Fibroblast of villous mesenchyme (primary cell): ENCODE results near the gene BMERB1. TPM values are rescaled to one million over a fixed set of nuclear protein-coding genes. Genes with fewer than 3 reads are reported as not detected.
A peak's percentile ranks its signal among the peaks of the same experiment; 100 is the strongest.

Source experiments
- DNase-seq: peaks from one replicate; pipeline ENCODE4 v3.0.0-alpha.2; 2010; ENCODE audit warnings: low read depth
- H3K4me3 ChIP-seq: 2 replicates; pipeline ENCODE4 v1.5.1; 2011; ENCODE audit warnings: low read depth, mild to moderate bottlenecking, low read length
- total RNA-seq: library from RNA; depleted of rRNA; stranded (reverse); fragments of >200 nt; gene quantifications from 2 replicates; pipeline ENCODE4 v1.2.3, GENCODE V29; 2012
- TF ChIP-seq, protein P1 (sequence below): IDR thresholded peaks from 2 replicates; pipeline ENCODE4 v1.5.1; 2012; ENCODE audit warnings: low read depth, mild to moderate bottlenecking, low read length; ENCODE audit not compliant: insufficient read depth

The BMERB1 gene
- total RNA-seq, 1 donor: 44.0 TPM

DNA sequence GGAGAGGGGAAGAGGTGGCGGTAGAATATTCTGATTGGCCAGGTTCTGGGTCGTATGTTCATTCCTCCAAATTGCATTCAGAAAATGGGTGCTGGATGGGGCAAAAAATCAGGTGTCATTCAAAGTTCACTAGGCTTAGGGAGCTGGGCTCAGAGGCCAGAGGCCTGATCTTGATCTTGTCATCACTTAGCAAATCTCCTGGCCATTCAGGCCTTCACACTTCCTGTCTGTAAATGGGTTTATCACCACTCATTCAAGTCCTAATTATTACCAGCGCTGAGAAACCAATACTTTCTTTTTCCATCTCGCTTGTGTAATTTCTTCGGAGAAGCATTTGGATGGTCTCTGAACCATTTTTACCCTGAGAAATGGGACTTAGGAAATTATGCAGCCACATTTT lies 50.8 kb downstream of the BMERB1 start:
- no peak for DNase-seq
- no peak overlapping the region for H3K4me3 ChIP-seq
- TF ChIP-seq, protein P1, sequence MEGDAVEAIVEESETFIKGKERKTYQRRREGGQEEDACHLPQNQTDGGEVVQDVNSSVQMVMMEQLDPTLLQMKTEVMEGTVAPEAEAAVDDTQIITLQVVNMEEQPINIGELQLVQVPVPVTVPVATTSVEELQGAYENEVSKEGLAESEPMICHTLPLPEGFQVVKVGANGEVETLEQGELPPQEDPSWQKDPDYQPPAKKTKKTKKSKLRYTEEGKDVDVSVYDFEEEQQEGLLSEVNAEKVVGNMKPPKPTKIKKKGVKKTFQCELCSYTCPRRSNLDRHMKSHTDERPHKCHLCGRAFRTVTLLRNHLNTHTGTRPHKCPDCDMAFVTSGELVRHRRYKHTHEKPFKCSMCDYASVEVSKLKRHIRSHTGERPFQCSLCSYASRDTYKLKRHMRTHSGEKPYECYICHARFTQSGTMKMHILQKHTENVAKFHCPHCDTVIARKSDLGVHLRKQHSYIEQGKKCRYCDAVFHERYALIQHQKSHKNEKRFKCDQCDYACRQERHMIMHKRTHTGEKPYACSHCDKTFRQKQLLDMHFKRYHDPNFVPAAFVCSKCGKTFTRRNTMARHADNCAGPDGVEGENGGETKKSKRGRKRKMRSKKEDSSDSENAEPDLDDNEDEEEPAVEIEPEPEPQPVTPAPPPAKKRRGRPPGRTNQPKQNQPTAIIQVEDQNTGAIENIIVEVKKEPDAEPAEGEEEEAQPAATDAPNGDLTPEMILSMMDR: no peak

DNA sequence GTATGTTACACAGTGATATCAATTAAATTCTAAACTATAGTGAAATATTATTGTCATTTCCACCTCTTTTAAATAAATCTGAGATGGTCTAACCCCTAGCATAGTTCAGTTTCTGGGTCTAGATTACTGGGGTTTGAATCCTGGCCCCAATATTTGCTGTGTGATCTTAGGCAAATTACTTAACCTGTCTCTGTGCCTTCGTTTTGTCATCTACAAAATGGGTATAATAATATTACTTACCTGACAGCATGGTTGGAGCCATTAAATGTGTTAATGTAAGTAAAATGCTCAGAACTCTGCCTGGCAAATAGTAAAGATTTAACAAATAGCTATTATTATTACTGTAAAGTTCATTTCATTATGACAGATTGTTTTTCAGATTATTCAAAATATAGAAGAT lies 52.3 kb downstream of the BMERB1 start:
- TF ChIP-seq, protein P1: no peak
- no peak for DNase-seq

DNA sequence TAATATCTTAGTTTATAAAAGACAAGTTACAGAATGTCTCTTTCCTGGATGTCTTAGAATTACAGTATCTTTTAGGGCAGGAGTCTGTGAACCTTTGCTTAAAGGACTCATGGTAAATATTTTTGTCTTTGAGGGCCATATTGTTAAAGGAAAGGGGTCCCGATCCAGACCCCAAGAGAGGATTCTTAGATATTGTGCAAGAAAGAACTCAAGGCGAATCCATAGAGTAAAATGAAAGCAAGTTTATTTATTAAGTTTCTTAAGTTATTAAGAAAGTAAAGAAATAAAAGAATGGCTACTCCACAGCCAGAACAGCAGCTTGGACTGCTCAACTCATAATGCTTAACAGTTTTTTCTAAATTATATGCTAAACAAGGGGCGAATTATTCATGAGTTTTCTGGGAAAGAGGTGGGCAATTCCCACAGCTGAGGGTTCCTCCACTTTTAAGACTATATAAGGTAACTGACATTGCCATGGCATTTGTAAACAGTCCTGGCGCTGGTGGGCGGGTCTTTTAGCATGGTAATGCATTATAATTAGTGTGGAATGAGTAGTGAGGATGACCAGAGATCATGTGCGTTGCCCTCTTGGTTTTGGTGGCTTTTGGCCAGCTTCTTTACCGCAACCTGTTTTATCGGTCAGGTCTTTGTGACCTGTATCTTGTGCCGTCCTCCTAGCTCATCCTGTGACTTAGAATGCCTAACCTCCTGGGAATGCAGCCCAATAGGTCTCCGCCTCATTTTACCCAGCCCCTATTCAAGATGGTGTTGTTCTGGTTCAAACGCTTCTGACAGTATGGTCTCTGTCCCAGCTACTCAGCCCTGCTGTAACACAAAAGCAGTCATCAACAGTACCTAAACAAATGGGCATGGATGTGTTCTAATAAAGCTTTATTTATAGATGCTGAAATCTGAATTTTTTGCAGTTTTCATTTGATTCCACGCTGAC lies 53.2 kb downstream of the BMERB1 start:
- peak; percentile 48 for DNase-seq
- no peak overlapping the region for H3K4me3 ChIP-seq
- TF ChIP-seq, protein P1: no peak

More for the DNA sequence above, 52.3 kb downstream of the BMERB1 start:
- H3K4me3 ChIP-seq: no peak overlapping the region

DNA sequence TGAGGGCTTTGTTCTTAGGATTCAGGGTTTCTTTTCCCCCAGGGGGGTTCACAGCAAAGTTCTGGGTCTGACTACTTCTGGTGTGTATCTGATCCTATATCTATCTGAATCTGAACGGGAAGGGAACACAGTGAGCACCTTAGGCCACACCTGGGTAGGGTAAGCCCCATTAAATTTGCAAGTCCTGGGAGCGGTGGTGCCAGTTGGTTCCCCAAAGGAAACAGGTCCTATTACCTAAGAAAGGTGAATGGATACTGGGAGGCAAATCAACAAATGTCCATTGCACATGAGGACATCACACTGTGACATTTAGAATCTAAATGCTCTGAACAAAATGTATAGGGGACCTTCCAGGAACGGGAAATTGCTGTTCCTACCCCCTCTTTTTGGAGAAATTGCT lies 54.6 kb downstream of the BMERB1 start:
- DNase-seq: no peak
- no peak overlapping the region for H3K4me3 ChIP-seq
- TF ChIP-seq, protein P1: no peak

DNA sequence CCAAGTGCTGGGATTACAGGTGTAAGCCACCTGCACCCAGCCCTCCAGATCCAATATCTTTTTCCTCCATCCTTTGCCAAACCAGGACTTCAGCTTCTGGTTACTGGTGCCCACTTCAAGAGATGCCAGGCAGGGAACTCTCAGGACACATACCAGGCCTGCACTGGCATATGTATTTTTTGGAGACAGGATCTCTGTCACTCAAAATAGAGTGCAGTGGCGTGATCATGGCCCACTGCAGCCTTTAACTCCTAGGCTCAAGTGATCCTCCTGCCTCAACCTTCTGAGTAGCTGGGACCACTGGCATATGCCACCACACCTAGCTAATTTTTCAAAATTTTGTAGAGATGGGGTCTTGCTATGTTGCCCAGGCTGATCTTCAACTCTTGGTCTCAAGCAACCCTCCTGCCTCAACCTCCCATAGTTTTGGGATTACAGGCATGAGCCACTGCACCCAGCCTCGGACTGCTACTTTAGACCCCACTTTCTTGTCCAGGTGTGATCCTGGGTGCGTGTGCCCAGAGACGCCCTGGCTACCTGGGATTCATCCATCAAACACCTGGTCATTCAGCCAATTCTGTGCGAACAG lies 55.8 kb downstream of the BMERB1 start:
- no peak overlapping the region for H3K4me3 ChIP-seq
- DNase-seq: no peak

DNA sequence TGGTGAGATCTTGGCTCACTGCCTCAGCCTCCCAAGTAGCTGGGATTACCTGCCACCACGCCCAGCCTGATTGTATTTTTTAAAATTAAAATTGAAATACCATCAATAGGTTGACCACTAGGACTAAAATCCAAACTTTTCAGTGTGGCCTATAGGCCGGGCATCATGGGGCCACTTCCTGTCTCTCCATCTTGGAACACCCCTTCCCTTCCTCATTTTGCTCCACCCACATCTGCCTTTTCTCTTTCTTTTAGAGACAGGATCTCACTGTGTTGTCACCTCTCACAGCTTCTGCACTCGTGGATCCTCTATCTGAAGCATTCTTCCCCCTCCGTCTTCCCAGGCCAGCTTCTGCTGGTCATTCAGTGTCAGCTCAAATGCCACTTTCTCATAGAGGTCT lies 57.0 kb downstream of the BMERB1 start:
- TF ChIP-seq, protein P1: no peak
- DNase-seq: no peak
- H3K4me3 ChIP-seq: no peak overlapping the region

More for the DNA sequence above, 55.8 kb downstream of the BMERB1 start:
- TF ChIP-seq, protein P1: no peak
